ENCODE results near the gene BEND3.
A peak's percentile ranks its signal among the peaks of the same experiment; 100 is the strongest.

Gene BEND3

DNA sequence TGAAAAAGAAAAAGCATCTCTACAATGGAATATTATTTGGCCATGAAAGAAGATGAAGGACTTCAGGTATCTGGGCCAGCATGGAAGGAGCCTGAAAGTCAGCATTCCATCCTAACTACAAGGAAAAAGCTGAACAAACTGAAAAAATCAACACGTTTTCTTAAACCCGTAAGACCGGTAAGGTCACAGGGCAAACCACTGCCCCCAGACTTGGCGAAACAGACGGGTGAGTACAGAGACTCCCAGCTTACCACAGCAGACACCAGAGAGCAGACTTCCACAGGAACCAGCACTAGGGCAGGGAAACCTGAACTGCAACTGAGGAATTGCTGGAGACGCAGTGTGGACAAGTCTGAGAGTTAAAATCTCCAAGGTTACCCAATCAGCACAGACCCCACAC is 31.4 kb downstream of the BEND3 start:
- H3K4me2 ChIP-seq = no peak overlapping the region
- no peaks in the 10 kb centered on the region for H3K27me3 ChIP-seq (ENCODE audit: insufficient read depth, low read depth)
- TF ChIP-seq, protein P1, sequence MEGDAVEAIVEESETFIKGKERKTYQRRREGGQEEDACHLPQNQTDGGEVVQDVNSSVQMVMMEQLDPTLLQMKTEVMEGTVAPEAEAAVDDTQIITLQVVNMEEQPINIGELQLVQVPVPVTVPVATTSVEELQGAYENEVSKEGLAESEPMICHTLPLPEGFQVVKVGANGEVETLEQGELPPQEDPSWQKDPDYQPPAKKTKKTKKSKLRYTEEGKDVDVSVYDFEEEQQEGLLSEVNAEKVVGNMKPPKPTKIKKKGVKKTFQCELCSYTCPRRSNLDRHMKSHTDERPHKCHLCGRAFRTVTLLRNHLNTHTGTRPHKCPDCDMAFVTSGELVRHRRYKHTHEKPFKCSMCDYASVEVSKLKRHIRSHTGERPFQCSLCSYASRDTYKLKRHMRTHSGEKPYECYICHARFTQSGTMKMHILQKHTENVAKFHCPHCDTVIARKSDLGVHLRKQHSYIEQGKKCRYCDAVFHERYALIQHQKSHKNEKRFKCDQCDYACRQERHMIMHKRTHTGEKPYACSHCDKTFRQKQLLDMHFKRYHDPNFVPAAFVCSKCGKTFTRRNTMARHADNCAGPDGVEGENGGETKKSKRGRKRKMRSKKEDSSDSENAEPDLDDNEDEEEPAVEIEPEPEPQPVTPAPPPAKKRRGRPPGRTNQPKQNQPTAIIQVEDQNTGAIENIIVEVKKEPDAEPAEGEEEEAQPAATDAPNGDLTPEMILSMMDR (conservative IDR thresholded peaks at IDR 0.05; ENCODE audit: low read depth, low read length) = no peak
- no peaks in the 10 kb centered on the region for H4K20me1 ChIP-seq (ENCODE audit: insufficient read depth)
- no peak overlapping the region for H3K27ac ChIP-seq
- H3K4me1 ChIP-seq (ENCODE audit: low read depth, poor library complexity, severe bottlenecking) = no peaks in the 10 kb centered on the region
- no peak overlapping the region for H3K4me3 ChIP-seq (IDR thresholded peaks at IDR 0.05; ENCODE audit: insufficient read depth, low read depth, low read length)
- no peaks in the 10 kb centered on the region for H3K36me3 ChIP-seq (ENCODE audit: insufficient read depth)
- H3K79me2 ChIP-seq (ENCODE audit: insufficient read depth, low read depth) = no peaks in the 10 kb centered on the region
- H3K9ac ChIP-seq = no peak overlapping the region
- H2AFZ ChIP-seq (ENCODE audit: low read depth) = no peak overlapping the region

DNA sequence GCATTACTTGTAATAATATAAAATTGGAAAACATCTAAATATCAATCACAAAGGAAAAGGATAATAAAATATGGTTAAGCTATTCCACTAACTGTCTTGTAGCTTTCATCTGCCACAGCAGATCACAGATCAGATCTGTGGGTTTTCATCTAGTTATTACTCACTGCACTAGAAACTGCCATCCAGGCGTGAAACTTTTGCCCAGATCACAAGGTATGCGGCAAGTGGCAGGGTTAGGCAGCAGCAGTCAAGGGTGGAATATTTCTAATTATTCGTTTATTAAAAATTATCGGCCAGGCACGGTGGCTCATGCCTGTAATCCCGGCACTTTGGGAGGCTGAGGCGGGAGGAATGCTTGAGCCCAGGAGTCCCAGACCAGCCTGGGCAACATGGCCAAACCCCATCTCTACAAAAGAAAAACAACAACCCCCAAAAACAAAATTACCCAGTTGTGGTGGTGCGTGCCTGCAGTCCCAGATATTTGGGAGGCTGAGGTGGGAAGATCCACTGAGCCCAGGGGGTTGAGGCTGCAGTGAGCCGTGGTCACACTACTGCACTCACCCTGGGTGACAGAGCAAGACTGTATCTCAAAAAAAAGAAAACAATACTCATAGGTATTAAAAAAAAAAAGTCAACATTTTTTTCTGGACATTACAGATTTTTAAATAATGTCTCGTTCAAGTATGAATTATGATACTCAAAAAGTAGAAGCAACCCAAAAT is 32.1 kb downstream of the BEND3 start:
- H3K9ac ChIP-seq = no peak overlapping the region
- no peaks in the 10 kb centered on the region for H3K79me2 ChIP-seq (ENCODE audit: insufficient read depth, low read depth)
- H3K36me3 ChIP-seq (ENCODE audit: insufficient read depth) = no peaks in the 10 kb centered on the region
- no peak overlapping the region for H2AFZ ChIP-seq (ENCODE audit: low read depth)
- H4K20me1 ChIP-seq (ENCODE audit: insufficient read depth) = no peaks in the 10 kb centered on the region
- H3K4me2 ChIP-seq = no peak overlapping the region
- no peaks in the 10 kb centered on the region for H3K4me1 ChIP-seq (ENCODE audit: low read depth, poor library complexity, severe bottlenecking)
- no peak overlapping the region for H3K4me3 ChIP-seq (IDR thresholded peaks at IDR 0.05; ENCODE audit: insufficient read depth, low read depth, low read length)
- TF ChIP-seq, protein P1 (conservative IDR thresholded peaks at IDR 0.05; ENCODE audit: low read depth, low read length) = no peak
- no peaks in the 10 kb centered on the region for H3K27me3 ChIP-seq (ENCODE audit: insufficient read depth, low read depth)
- H3K27ac ChIP-seq = no peak overlapping the region

DNA sequence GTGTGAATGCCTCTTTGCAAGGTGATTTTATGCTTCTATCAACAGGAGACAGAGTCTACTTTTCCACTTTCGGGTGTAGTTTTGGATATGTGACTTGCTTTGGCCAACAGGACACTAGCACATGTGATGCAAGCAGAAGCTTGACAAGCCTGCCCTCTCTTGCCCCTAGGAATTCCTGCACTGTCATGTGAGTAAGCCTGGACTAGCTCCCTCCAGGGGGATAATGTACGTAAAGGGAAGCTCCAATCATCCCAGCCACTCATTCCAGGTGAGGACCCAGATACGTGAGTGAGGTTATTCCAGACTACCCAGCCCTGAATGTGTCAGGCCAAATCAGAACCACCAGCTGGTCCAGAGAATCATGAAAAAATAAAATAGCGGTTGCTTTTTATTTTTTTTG is 33.3 kb downstream of the BEND3 start:
- no peaks in the 10 kb centered on the region for H4K20me1 ChIP-seq (ENCODE audit: insufficient read depth)
- no peak overlapping the region for H3K9ac ChIP-seq
- TF ChIP-seq, protein P1 (conservative IDR thresholded peaks at IDR 0.05; ENCODE audit: low read depth, low read length) = no peak
- H3K4me2 ChIP-seq = no peak overlapping the region
- H2AFZ ChIP-seq (ENCODE audit: low read depth) = no peak overlapping the region
- H3K4me1 ChIP-seq (ENCODE audit: low read depth, poor library complexity, severe bottlenecking) = no peaks in the 10 kb centered on the region
- no peaks in the 10 kb centered on the region for H3K79me2 ChIP-seq (ENCODE audit: insufficient read depth, low read depth)
- H3K27ac ChIP-seq = no peak overlapping the region
- H3K36me3 ChIP-seq (ENCODE audit: insufficient read depth) = no peaks in the 10 kb centered on the region
- H3K27me3 ChIP-seq (ENCODE audit: insufficient read depth, low read depth) = no peaks in the 10 kb centered on the region
- no peak overlapping the region for H3K4me3 ChIP-seq (IDR thresholded peaks at IDR 0.05; ENCODE audit: insufficient read depth, low read depth, low read length)

DNA sequence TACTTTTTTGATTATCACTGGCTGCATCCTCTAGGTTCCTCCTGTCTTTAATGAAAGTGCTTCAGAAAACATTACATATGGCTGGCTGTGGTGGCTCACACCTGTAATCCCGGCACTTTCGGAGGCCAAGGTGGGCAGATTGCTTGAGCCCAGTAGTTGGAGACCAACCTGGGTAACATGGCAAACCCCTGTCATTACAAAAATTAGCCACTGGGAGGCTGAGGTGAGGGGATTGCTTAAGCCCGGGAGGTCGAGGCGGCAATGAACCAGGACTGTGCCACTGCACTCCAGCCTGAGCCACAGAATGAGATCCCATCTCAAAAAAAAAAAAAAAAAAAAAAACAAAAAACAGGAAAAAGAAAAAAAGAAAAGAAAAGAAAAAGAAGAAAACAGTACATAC is 35.3 kb downstream of the BEND3 start:
- Histone ChIP-seq H3K4me2 (no peak overlapping the region), H3K36me3 (ENCODE audit: insufficient read depth) (no peaks in the 10 kb centered on the region), H2AFZ (ENCODE audit: low read depth) (no peak overlapping the region), H3K9ac (no peak overlapping the region), H3K4me1 (ENCODE audit: low read depth, poor library complexity, severe bottlenecking) (peaks cover 10% of the 10 kb centered on the region), H3K27ac (no peak overlapping the region), H3K27me3 (ENCODE audit: insufficient read depth, low read depth) (no peaks in the 10 kb centered on the region), H4K20me1 (ENCODE audit: insufficient read depth) (no peaks in the 10 kb centered on the region), H3K79me2 (ENCODE audit: insufficient read depth, low read depth) (no peaks in the 10 kb centered on the region), H3K4me3 (IDR thresholded peaks at IDR 0.05; ENCODE audit: insufficient read depth, low read depth, low read length) (no peak overlapping the region)
- TF ChIP-seq, protein P1 (conservative IDR thresholded peaks at IDR 0.05; ENCODE audit: low read depth, low read length) = peak; percentile 48
